Epidermal melanocyte (primary cell): ENCODE results near the gene PLA2G4C.
A peak's percentile ranks its signal among the peaks of the same experiment; 100 is the strongest.
"Not testable (repeated sequence)": the region's sequence is repeated elsewhere in the genome, so short reads cannot be mapped to it uniquely, and the experiment has no call there.

Experiments
- DNase-seq: peaks from one replicate; pipeline ENCODE4 v3.0.0; 2011; ENCODE audit warnings: low spot score; ENCODE audit not compliant: insufficient read length

Gene PLA2G4C

DNA sequence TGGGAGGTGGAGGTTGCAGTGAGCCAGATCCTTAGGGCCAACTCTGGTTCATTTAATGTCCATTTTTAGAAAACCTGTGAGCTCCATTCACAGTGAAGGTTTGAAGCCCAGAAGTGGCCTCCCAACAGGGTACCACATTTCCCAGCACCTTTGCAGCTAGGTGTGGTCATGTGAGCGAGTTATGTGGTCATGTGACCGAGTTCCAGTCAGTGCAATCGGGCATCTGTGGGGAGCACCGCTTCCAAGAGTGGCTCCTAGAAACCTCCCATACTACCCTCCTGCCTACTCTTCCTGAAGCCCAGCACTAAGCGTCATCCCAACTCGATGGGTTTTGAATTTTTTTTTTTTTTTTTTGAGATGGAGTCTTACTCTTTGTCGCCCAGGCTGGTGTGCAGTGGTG is 663 bp upstream of the PLA2G4C start:
- no peak for DNase-seq

DNA sequence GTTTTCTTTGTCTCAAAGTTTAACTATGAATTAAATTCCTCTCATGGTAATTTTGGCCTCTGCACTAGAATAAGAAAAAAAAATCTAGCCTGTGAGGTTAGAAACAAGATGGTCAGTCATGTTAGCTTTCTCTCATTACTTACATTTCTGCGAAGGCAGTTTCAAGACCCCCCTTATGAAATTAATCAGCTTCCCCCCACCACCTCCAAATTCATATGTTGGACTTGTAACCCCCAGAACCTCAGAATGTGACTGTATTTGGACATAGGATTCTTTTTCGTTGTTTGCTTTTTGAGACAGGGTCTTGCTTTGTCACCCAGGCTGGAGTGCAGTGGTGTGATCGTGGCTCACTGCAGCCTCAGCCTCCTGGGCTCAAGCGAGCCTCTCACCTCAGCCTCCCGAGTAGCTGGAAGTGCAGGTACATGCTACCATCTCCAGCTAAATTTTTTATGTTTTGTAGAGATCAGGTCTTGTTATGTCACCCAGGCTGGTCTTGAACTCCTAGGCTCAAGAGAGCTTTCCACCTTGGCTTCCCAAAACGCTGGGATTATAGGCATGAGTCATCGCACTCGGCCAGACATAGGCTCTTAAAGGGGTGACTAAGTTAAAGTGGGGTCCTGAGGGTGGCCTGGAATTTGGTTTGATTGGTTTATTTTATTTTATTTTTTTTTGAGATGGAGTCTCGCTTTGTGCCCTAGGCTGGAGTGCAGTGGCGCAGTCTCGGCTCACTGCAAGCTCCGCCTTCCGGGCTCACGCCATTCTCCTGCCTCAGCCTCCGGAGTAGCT is 1.4 kb downstream of the PLA2G4C start:
- DNase-seq, result no peak

DNA sequence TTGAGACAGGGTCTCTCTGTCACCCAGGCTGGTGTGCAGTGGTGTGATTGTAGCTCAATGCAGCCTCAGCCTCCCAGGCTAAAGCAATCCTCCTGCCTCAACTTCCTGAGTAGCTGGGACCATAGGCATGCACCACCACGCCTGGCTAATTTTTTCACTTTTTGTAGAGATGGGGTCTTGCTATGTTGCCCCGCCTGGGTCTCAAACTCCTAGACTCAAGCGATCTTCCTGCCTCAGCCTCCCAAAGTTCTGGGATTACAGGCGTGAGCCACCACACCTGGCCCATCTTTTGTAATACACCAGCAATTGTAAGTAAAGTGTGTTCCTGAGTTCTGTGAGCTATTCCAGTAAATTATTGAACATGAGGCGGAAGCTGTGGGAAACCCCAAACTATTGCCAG is 6.7 kb downstream of the PLA2G4C start:
- no peak for DNase-seq

DNA sequence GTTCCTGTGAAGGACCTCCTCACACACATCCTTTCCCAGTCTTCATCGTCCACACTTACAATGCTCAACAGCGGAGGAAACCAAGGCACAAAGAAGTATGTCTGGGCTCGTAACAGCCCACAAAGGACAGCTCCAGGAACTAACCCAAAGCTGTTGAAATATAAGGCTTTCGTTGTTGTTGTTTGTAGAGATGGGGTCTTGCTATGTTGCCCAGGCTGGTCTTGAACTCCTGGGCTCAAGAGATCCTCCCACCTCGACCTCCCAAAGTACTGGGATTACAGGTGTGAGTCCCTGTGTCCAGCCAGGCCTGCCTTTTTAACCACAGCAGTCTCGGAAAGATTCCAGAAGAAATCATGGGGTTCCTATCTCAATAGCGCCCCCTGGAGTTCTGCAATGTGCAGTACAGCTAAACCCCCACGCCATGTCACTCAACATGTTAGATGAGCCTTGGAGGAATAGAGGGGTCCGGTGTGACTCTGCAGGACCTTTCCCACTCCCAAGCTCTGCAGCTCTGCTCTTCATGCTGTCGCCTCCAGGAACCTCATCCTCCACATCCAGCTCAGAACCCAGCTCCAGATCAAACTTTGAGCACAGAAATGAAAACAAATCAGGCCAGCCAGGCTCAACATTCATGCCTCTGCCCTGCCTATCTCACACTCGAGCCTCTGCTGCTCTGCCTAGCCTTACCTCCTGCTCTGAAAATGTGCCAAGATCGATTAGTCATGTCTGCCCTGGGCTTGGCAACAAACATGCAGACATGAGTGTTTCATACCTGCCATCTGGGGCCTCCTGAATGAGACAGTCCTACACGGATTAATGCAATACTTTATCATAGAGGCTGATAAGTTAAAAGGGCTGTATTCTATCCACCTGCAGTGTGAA is 7.5 kb downstream of the PLA2G4C start:
- peak; percentile 63 for DNase-seq

DNA sequence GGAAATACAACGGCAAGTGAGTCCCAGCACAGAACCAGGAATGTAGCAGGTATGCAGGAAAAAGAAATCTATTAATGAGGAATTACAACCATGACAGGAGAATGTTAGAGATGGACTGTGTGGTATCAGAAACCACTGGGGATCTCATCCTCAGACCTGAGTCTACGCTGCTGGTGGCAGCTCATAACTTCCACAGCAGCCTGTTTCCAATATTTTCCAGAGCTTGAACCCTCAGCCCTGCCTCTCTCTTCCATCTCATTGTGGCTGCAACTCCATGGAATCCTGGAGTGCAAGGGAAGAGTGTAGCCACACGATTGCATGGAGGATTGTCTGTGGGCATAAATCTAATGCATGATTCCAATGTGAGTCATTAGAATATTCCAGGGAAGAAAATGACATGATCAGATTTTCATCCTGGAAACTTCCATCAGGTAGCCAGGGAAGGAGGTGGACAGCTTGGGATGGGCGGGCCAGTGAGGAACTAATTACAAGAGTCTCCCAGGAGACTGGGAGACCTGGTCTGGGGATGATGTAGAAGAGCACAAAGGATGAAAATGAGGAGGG is 14.9 kb downstream of the PLA2G4C start:
- DNase-seq, result no peak

DNA sequence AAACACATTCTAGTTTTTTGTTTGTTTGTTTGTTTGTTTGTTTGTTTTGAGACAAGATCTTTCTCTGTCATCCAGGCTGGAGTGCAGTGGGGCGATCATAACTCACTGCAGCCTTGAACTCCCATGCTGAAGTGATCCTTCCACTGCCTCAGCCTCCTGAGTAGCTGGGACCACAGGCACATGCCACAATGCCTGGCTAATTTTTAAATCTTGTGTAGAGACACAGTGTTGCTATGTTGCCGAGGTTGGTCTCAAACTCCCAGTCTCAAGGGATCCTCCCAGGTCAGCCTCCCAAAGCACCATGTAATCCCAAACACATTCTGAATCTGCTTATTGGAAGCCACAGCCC is 15.8 kb downstream of the PLA2G4C start:
- DNase-seq, result no peak

DNA sequence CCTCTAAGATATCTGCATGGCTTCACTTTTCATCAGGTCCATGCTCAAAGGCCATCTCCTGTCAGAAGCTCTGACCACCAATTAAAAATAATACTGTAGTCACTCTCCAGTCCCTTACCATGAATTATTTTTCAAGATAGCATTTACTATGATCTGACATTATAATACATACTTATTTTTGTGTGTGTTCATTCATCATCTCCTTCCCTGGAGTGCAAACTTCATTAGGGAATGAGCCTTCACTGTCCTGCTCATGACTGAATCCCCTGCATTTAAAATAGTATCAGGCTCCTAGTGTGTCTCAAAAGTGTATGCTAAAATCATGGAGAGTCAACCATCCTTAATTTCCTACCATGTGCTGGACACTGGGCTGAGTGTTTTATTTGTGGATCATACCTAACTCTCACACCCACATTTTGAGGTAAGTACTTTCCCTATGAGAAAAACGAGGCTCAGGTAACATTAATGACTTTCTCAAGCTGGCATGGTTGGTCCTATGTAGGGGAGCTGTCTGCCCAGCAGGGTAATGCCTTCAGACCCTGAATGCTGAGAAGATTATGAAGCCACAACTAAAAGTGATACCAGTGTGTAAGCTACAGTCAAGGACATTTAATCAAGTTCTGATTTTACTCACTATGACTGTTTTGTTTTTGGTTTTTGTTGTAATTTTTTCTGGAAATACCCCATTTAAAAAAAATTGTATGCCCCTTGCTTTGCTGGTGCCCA is 16.3 kb downstream of the PLA2G4C start:
- DNase-seq, result no peak

DNA sequence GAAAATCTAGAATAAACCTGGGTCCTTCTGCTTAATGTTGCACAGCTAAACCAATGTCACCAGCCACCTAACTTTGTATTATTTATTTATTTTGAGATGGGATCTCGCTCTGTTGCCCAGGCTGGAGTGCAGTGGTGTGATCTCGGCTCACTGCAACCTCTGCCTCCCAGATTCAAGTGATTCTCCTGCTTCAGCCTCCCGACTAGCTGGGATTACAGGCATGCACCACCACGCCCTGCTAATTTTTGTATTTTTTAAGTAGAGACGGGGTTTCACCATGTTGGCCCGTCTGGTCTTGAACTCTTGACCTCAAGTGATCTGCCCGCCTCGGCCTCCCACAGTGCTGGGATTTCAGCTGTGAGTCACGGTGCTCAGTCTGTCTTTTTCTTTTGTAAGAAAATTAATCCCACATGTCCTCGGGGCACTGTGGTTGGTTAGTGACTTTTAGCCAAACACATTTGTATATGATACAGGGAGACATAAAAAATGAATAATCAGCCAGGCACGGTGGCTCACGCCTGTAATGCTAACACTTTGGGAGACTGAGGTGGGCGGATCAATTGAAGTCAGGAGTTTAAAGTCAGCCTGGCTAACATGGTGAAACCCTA is 19.4 kb downstream of the PLA2G4C start:
- DNase-seq, result not testable (repeated sequence)

DNA sequence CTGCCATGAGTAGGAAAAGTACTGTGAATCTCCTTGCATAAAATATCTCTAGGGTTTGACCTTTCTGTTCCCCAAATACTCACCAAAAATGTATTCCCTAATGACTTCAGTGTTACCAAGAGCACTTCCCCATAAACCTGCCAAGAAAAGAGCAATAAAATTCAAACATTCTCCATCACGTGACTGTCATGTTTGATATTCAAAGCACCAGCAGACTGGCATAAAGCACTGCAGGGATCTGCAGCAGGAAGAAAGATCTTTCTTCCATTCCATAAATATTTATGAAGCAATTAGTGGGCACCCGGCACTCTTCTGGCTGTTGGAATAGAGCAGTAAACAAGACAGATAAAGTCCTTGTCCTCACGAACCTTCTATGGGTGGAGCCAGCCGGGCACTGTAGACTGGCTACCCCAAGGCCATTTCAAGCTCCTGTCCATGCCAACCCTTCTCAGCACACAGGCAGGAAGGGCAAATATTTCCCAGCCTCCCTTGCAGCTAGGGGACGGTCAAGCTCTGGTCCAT is 20.3 kb downstream of the PLA2G4C start:
- DNase-seq, result no peak

DNA sequence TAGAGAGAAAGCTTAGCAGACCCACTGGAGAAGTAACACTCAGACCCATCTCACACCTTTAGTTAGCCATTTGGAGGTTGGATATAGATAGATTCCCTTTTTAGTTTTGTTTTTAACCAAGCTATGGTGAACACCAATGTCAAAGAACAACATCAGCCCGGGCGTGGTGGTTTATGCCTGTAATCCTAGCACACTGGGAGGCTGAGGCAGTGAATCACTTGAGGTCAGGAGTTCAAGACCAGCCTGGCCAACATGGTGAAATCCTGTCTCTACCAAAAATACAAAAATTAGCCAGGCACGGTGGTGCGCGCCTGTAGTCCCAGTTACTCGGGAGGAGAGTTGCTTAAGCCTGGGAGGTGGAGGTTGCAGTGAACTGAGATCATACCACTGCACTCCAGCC is 21.6 kb downstream of the PLA2G4C start:
- DNase-seq, result not testable (repeated sequence)

DNA sequence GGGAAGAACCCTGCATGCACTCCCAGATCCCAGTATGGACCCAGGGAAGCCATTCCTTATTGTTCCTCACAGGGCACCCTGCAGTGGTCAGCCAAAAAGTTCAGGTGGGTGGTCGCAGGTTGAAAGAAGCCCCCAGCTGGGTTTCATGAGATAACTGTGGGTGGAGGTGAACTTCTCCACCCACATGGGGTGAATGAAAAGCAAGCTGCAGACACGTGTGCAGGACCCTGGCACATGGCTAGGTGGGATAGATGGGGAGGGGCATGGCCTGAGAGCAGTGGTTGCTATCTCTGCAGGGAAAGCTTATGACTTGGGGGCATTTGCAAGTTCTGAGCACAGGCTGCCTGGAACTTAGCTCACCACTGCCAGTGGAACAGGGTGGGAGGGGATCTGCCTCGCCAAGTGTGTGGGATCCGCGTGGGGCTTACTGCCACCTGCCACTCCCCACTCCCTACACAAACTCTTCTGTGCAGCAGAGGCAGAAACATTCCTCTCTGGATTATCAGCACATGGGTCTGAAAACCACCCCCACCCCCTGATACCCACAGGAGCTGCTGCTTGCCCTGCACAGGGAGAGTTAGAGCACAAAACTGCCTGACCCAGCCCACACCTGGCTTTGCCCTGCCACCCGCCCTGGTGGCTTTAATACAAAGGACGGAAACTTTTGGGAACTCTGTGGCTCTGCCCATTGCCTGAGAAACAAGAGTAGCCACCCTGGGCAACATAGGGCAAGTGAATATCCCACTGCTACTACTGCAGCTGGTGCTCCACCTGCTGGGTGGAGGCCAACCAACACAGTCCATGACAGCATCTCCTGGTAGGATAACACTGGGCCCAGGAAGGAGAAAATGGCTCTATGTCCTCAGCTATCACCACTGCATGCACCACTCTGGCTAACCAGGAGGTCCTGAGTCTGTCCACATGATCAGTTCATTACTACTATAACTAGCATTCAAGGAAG is 24.4 kb downstream of the PLA2G4C start:
- DNase-seq, result no peak

DNA sequence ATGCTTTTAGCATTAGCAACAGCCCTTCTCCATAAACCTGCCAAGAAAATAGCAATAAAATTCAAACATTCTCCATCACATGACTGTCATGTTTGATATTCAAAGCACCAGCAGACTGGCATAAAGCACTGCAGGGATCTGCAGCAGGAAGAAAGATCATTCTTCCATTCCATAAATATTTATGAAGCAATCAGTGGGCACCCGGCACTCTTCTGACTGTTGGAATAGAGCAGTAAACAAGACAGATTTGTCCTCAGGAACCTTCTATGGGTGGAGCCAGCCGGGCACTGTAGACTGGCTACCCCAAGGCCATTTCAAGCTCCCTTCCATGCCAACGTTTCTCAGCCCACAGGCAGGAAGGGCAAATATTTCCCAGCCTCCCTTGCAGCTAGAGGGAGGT is 25.5 kb downstream of the PLA2G4C start:
- DNase-seq, result no peak

DNA sequence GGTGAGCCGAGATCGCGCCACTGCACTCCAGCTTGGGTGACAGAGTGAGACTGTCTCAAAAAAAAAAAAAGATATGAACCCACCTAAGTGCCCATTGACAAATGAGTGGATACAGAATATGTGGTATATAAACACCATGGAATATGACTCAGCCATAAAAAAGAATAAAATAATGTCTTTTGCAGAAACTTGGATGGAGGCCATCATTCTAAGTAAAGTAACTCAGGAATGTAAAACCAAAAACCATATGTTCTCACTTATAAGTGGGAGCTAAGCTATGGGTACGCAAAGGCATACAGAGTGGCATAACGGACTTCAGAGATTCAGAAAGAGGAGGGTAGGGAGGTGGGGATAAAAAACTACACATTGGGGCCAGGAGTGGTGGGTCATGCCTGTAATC is 29.5 kb downstream of the PLA2G4C start:
- no peak for DNase-seq

DNA sequence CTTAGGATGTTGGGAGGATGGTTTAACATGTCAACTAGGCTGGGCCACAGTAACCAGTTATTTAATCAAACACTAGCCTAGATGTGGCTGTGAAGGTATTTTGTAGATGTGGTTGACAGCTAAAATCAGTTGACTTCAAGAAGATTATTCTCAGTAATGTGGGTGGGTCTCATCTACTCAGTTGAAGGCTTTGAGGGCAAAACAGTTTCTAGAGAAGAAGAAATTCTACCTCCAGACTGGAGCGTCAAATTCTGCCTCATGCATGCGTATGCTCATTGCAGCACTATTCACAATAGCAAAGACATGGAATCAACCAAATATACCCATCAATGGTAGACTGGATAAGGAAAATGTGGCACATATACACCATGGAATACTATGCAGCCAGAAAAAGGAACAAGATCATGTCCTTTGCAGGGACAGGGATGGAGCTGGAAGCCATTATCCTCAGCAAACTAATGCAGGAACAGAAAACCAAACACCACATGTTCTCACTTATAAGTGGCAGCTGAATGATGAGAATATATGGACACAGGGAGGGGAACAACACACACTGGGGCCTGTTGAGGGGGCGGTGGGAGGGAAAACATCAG is 40.3 kb downstream of the PLA2G4C start:
- DNase-seq, result not testable (repeated sequence)

DNA sequence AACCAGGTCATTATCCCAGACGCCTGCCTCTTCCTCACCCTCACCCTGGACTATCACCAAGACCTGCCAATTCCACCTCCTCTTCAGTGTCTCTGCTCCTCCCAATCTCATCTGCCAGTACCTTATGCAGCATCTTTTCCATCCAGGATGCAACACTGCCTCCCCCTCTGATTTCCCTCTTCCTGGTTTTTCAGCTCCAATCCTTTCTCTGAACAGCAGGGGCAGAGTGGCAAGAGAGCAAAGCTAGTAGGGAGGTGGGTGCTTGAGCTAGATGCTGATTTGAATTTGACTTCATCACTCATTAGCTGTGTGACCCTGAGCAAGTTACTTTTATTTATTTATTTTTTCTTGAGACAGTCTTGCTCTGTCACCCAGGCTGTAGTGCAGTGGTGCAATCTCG is 41.2 kb downstream of the PLA2G4C start:
- no peak for DNase-seq

DNA sequence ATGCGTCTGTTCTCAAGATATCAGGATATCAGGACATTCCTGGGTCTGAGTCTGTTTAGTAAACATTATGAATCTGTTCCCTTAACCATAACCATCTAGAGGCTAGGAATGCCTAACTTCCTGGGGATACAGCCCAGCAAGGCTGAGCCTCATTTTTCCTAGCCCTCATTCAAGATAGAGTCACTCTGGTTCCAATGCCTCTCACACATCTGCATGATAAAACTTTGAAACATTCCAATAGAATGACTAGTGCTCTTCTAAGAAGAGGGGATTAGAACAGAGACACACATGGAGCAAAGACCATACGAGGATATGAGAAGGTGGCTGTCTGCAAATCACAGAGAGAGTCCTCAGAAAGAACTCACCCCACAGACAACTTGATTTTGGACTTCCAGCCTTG is 46.1 kb downstream of the PLA2G4C start:
- no peak for DNase-seq

DNA sequence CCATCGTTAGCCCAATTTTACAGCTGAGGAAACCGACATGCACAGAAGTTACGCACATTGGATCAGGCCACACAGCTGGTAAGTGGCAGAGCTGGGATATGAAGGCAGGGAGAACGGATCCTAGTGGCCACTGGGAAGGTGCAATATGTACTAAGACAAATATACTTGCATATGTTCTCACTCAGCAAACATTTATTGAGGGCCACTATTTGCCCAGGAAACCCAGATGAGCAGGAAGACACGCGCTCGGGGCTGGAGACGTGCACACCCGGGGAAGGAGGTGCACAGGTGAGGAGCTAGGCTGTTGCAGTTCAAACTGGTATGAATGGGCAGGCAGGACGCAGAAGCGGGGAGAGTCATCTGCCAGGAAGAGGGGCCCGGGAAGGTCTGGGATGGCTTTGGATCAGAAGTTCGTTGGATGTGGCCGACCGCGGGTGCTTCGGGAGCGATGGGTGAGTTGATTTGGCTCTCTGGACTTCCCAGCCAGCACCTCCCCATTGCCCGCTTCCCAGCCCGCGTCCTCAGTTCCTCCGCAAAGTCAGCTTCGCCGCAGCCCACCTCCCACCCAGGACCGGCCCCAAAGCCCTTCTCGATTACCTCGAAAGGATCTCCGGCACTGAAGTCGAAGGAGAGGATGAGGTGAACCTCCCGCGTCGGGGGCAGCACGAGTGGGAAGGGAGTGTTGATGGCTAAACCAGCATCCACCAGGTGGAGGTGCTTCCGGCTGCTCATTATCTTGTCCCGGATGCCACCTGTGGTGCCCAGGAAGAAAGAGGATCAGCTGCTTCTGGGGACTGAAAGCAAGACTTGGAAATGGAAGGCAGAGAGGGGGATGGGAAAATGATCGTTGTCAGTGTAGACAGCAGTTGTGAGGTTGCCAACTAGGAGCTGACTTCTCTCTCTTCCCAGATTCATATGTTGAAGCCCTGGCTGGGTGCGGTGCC is 48.9 kb downstream of the PLA2G4C start:
- DNase-seq, result no peak

DNA sequence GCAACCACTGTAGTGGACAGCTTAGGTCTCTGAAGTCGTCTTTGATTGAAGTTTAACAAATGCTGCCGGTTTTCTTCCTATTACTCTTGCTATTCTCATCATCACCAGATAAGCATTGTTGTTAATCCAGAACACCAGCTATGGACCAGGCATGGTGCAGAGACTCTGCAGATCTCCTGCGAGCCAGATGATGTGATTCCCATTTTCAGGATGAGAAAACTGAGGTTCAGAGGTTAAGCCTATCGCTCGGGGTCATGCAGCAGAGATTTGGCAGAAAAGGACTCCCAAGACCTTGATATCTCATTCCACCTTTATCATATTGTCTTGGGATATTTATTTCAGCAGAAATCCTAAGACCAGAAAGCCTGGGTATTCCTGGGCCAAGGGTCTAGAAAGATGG is 50.2 kb downstream of the PLA2G4C start:
- DNase-seq, result no peak
